DND-41 (cell line): ENCODE results near the gene STARD3.

Source experiments
- ATAC-seq: fragments of 200-7000 bp; cut with Tn5 transposase; 3 replicates; pipeline ENCODE4 v1.9.1; 2021; ENCODE audit warnings: low read depth; ENCODE audit not compliant: insufficient read depth
- DNase-seq: peaks from one replicate; pipeline ENCODE4 v3.0.0-alpha.2; 2020
- H2AFZ ChIP-seq: 2 replicates; pipeline ENCODE4 v1.6.0; 2012; ENCODE audit warnings: low read depth, low read length
- H3K27ac ChIP-seq: 2 replicates; pipeline ENCODE4 v1.5.1; 2012; ENCODE audit warnings: low read length, inconsistent platforms
- H3K27me3 ChIP-seq: fragments of 200-600 bp; sonication (generic); 2 replicates; pipeline ENCODE4 v1.6.0; 2012; ENCODE audit warnings: low read length, mild to moderate bottlenecking, inconsistent platforms; ENCODE audit not compliant: insufficient read depth, poor library complexity
- H3K36me3 ChIP-seq: 2 replicates; pipeline ENCODE4 v1.5.1; 2012; ENCODE audit warnings: low read length, inconsistent platforms; ENCODE audit not compliant: insufficient read depth
- H3K4me1 ChIP-seq: 2 replicates; pipeline ENCODE4 v1.5.1; 2012; ENCODE audit warnings: mild to moderate bottlenecking, low read length; ENCODE audit not compliant: insufficient read depth
- H3K4me2 ChIP-seq: 2 replicates; pipeline ENCODE4 v1.6.0; 2012; ENCODE audit warnings: mild to moderate bottlenecking, moderate library complexity, low read length, inconsistent platforms; ENCODE audit not compliant: insufficient read depth
- H3K4me3 ChIP-seq, 2 experiments: fragments of 200-600 bp in 1 of 2; shearing (Covaris generic) in 1 of 2; 2 replicates each; pipeline ENCODE4 v1.5.1; 2012 to 2016; ENCODE audit warnings: inconsistent platforms in 2 of 2, low read length in 2 of 2, mild to moderate bottlenecking in 2 of 2, low read depth in 1 of 2, moderate library complexity in 1 of 2
- H3K79me2 ChIP-seq: 2 replicates; pipeline ENCODE4 v1.6.0; 2012; ENCODE audit warnings: low read length, inconsistent platforms; ENCODE audit not compliant: insufficient read depth
- H3K9ac ChIP-seq: 2 replicates; pipeline ENCODE4 v1.6.0; 2012; ENCODE audit warnings: low read depth, mild to moderate bottlenecking, inconsistent platforms, low read length, moderate library complexity
- H3K9me3 ChIP-seq: 2 replicates; pipeline ENCODE4 v1.5.1; 2012; ENCODE audit warnings: low read length, moderate library complexity, mild to moderate bottlenecking, inconsistent platforms; ENCODE audit not compliant: insufficient read depth, severe bottlenecking
- H4K20me1 ChIP-seq: 2 replicates; pipeline ENCODE4 v1.6.0; 2012; ENCODE audit warnings: low read length; ENCODE audit not compliant: insufficient read depth
- EZH2 ChIP-seq: IDR thresholded peaks from 3 replicates; pipeline ENCODE4 v1.6.1; 2012; ENCODE audit warnings: borderline replicate concordance, low read depth, mild to moderate bottlenecking, moderate library complexity, low read length, inconsistent platforms; ENCODE audit not compliant: severe bottlenecking
- TF ChIP-seq, protein P1 (sequence below): IDR thresholded peaks from 2 replicates; pipeline ENCODE4 v1.5.1; 2012; ENCODE audit warnings: borderline replicate concordance, low read length, moderate library complexity, mild to moderate bottlenecking; ENCODE audit not compliant: poor library complexity, severe bottlenecking; ENCODE audit errors: extremely low read depth

STARD3 gene

DNA sequence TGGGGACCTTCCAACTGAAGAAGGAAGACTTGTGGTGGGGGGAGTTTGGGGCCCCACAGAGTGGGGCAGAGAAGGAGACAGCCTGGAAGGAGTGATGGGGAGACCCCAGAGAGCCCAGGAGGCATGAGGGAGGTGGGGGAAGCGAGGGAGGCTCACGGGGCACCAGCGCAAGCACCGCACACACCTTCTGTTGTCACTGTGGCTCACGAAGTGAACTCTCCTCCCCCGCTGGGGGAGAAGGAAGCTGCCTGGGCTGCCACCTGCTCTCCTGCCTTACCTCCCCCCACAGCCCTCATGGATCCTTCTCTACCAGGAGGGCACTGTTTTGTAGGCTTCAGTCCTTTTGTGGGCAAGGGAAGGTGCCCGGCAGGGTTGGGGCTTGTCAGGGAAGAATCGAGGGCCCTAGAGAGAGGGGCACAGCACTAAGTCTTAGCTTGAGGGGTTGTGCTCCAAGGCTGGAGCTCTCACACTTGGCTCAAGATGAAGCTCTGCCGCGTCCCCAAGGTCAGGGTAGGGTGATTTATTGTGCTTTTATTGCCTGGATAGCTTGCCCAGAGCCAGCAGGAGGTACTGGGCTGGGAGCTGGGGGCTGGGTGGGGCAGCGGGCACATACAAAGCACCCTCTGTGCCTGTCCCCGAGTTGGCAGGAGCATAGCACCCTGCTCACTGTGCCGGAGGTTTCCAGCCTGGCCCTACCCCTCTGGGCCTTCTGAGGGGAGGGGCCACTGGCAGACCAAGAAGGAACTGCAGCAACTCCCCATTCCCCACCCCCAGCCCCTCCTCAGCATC, 4.6 kb upstream of the STARD3 start:
- TF ChIP-seq, protein P1, sequence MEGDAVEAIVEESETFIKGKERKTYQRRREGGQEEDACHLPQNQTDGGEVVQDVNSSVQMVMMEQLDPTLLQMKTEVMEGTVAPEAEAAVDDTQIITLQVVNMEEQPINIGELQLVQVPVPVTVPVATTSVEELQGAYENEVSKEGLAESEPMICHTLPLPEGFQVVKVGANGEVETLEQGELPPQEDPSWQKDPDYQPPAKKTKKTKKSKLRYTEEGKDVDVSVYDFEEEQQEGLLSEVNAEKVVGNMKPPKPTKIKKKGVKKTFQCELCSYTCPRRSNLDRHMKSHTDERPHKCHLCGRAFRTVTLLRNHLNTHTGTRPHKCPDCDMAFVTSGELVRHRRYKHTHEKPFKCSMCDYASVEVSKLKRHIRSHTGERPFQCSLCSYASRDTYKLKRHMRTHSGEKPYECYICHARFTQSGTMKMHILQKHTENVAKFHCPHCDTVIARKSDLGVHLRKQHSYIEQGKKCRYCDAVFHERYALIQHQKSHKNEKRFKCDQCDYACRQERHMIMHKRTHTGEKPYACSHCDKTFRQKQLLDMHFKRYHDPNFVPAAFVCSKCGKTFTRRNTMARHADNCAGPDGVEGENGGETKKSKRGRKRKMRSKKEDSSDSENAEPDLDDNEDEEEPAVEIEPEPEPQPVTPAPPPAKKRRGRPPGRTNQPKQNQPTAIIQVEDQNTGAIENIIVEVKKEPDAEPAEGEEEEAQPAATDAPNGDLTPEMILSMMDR = no peak
- no peak for TF ChIP-seq EZH2
- no peak overlapping the region for H3K27ac ChIP-seq
- H3K79me2 ChIP-seq = peaks cover 4% of the 10 kb centered on the region
- H3K4me2 ChIP-seq = no peak overlapping the region
- peaks cover 13% of the 10 kb centered on the region for H3K4me1 ChIP-seq
- H3K4me3 ChIP-seq = no peak overlapping the region
- no peaks in the 10 kb centered on the region; the same call in 1 of the 2 replicates for H4K20me1 ChIP-seq
- no peak overlapping the region for H3K9ac ChIP-seq
- ATAC-seq (no peak), DNase-seq (no peak)
- no peaks in the 10 kb centered on the region for H3K36me3 ChIP-seq
- peaks cover 5% of the 10 kb centered on the region for H3K27me3 ChIP-seq
- H3K9me3 ChIP-seq = no peaks in the 10 kb centered on the region
- H2AFZ ChIP-seq = no peak overlapping the region

DNA sequence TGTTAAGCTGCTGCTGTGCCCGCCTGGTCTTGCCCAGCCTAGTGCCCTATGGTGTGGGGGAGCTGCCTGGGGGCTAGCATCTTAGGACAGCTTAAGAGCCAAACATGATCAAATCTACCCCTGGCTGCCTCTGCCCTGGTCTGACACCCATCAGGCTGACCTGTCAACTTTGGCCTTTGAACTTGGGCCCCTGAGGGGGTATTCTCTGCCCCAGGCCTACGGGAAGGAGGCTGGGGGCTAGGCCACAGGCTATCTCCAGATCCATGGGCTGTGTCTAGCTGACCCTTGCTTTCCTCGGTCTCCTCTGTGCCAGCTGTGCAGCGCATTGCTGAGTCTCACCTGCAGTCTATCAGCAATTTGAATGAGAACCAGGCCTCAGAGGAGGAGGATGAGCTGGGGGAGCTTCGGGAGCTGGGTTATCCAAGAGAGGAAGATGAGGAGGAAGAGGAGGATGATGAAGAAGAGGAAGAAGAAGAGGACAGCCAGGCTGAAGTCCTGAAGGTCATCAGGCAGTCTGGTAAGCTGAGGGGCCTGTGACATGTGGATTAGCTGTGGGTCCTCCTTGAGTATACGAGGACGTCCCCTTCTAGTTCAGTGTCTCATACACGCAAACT, 3.3 kb upstream of the STARD3 start:
- ATAC-seq = no peak
- peaks cover 5% of the 10 kb centered on the region for H3K27me3 ChIP-seq
- peaks cover 25% of the 10 kb centered on the region for H3K4me1 ChIP-seq
- peaks cover 8% of the 10 kb centered on the region for H4K20me1 ChIP-seq
- H3K9ac ChIP-seq = no peak overlapping the region
- DNase-seq = no peak
- H3K4me3 ChIP-seq = no peak overlapping the region
- no peak overlapping the region for H2AFZ ChIP-seq
- H3K4me2 ChIP-seq = no peak overlapping the region
- no peaks in the 10 kb centered on the region for H3K9me3 ChIP-seq
- TF ChIP-seq, protein P1 = no peak
- TF ChIP-seq EZH2 = no peak
- peaks cover 17% of the 10 kb centered on the region for H3K79me2 ChIP-seq
- 0 out of 2 replicates have a peak, but pooled peaks cover 4% of the 10 kb centered on the region for H3K36me3 ChIP-seq
- no peak overlapping the region for H3K27ac ChIP-seq

DNA sequence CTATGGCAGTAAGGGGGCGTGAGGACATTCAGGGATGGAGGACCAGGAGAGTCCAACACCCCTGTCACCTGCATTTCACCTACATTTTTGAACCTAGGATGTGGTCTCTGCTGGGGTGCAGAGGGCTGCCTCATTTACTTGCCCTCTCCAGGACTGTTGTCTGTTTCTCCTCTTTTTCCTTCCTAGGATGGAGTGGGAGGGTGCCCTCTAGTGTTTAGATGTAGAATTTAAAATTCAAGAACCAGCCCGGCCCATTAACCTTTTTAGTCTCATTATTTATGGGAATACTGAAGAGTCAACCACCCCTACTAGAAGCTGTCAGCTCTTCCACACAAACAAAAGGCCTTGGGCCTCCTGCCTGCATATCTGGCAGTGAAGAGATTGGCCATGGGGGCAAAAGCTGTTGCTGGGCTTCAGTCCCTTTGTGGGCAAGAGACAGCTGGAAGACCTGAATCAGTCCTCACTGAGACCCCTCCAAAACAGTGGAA, 2.5 kb upstream of the STARD3 start:
- H3K79me2 ChIP-seq = peaks cover 25% of the 10 kb centered on the region
- H3K4me2 ChIP-seq = no peak overlapping the region
- peaks cover 9% of the 10 kb centered on the region for H4K20me1 ChIP-seq
- peaks cover 5% of the 10 kb centered on the region for H3K27me3 ChIP-seq
- peaks cover 7% of the 10 kb centered on the region; the same call in 1 of the 2 replicates for H3K36me3 ChIP-seq
- H3K9me3 ChIP-seq = no peaks in the 10 kb centered on the region
- ATAC-seq = no peak
- no peak overlapping the region for H3K4me3 ChIP-seq
- TF ChIP-seq EZH2 = no peak
- TF ChIP-seq, protein P1 = peak; percentile 77
- peaks cover 33% of the 10 kb centered on the region for H3K4me1 ChIP-seq
- no peak overlapping the region for H3K27ac ChIP-seq
- H2AFZ ChIP-seq = peak overlapping the region; percentile 43; the same call in 1 of the 2 replicates
- DNase-seq = peak; percentile 32
- H3K9ac ChIP-seq = no peak overlapping the region
